GM12801 (cell line): ENCODE measurements around the gene CNN1.

Source experiments
- CTCF ChIP-seq: IDR thresholded peaks from one replicate; pipeline ENCODE4 v1.5.1; 2011; ENCODE audit warnings: control low read depth; ENCODE audit not compliant: insufficient read length; ENCODE audit errors: extremely low read depth

CNN1 gene

GRCh38 chr19:11596156-11596555 is 57.5 kb downstream of the CNN1 start:
- TF ChIP-seq CTCF = no peak

- no peak for TF ChIP-seq CTCF
Measured at GRCh38 chr19:11597202-11598102, 58.8 kb downstream of the CNN1 start, which contains the start of gene ZNF627. Gene ZNF627, plus strand, starts transcription at chr19:11597483. Its CDS starts 145 bp downstream, at chr19:11597628.

GRCh38 chr19:11598103-11598483 is 59.4 kb downstream of the CNN1 start:
- TF ChIP-seq CTCF = no peak

- TF ChIP-seq CTCF = no peak
Measured at GRCh38 chr19:11598746-11599145, 60.1 kb downstream of the CNN1 start.
